Ectodermal cell (in vitro differentiated cells): ENCODE data around the gene TP53BP2. TPM values are rescaled to one million over a fixed set of nuclear protein-coding genes. Genes with fewer than 3 reads are reported as not detected.
"Not testable (repeated sequence)": the region's sequence is repeated elsewhere in the genome, so short reads cannot be mapped to it uniquely, and the experiment has no call there.

Experiments used
- H3K27ac ChIP-seq: 2 replicates; pipeline ENCODE4 v1.7.0; 2013; ENCODE audit warnings: mild to moderate bottlenecking, low read depth, low read length; ENCODE audit not compliant: insufficient read depth, poor library complexity, severe bottlenecking
- H3K27me3 ChIP-seq: 2 replicates; pipeline ENCODE4 v1.7.0; 2013; ENCODE audit warnings: mild to moderate bottlenecking, low read length; ENCODE audit not compliant: insufficient read depth, control insufficient read depth, poor library complexity, severe bottlenecking
- H3K36me3 ChIP-seq: one replicate; pipeline ENCODE4 v1.7.0; 2013; ENCODE audit warnings: low read length; ENCODE audit not compliant: control insufficient read depth, insufficient read depth
- H3K4me1 ChIP-seq: one replicate; pipeline ENCODE4 v1.7.0; 2013; ENCODE audit warnings: low read length; ENCODE audit not compliant: control insufficient read depth, insufficient read depth
- H3K4me3 ChIP-seq: 2 replicates; pipeline ENCODE4 v1.7.0; 2013; ENCODE audit warnings: low read depth, low read length, control low read depth; ENCODE audit not compliant: insufficient read depth
- H3K9me3 ChIP-seq: 2 replicates; pipeline ENCODE4 v1.7.0; 2013; ENCODE audit warnings: mild to moderate bottlenecking, low read length, moderate library complexity; ENCODE audit not compliant: control insufficient read depth
- WGBS, 2 experiments: methylation state at CpG; one replicate each; pipeline ENCODE4 v1.1.7; 2013; ENCODE audit warnings: missing lambda C conversion rate in 2 of 2; 5-methylcytosine and 5-hydroxymethylcytosine counted together
- polyA plus RNA-seq, 4 experiments: library from polyadenylated mRNA; stranded (reverse); fragments of 50-300 nt; gene quantifications; one replicate each; pipeline ENCODE4 v1.2.3, GENCODE V29; 2013

The TP53BP2 gene
- 50.1 TPM for polyA plus RNA-seq (2013, experiment 1 of 4)
- 55.3 TPM for polyA plus RNA-seq (2013, experiment 2 of 4)
- polyA plus RNA-seq (2013, experiment 3 of 4), result 42.7 TPM
- 45.9 TPM for polyA plus RNA-seq (2013, experiment 4 of 4)

GRCh38 chr1:223845810-223846682, at the start of gene TP53BP2:
TSS of gene TP53BP2 (minus strand) at chr1:223845947. CDS start at chr1:223845680, 267 bp downstream.
- no peaks in the 10 kb centered on the region for H3K27me3 ChIP-seq
- peak within 1 kb of the TSS; percentile 99 for H3K27ac ChIP-seq
- H3K4me1 ChIP-seq, result no peaks in the 10 kb centered on the region
- no peaks in the 10 kb centered on the region for H3K36me3 ChIP-seq
- WGBS, 2 experiments, result 1 to 2% methylated on average over 105 to 107 of the region's 107 CpGs
- no peaks in the 10 kb centered on the region for H3K9me3 ChIP-seq
- H3K4me3 ChIP-seq, result peak within 1 kb of the TSS; percentile 89

GRCh38 chr1:223890494-223890893, 44.7 kb upstream of the TP53BP2 start:
- not testable (repeated sequence) for H3K27ac ChIP-seq, H3K36me3 ChIP-seq, H3K4me1 ChIP-seq, H3K4me3 ChIP-seq, H3K9me3 ChIP-seq, H3K27me3 ChIP-seq
- WGBS, 2 experiments, result 38 to 59% methylated on average over 3 to 4 of the region's 7 CpGs

- H3K27me3 ChIP-seq, H3K4me3 ChIP-seq, H3K4me1 ChIP-seq, H3K36me3 ChIP-seq, H3K9me3 ChIP-seq, H3K27ac ChIP-seq: not testable (repeated sequence)
- WGBS, 2 experiments, result 54 to 62% methylated on average over 2 to 3 of the region's 4 CpGs
Observed at GRCh38 chr1:223889319-223889718, 43.6 kb upstream of the TP53BP2 start.

GRCh38 chr1:223887747-223888418, 42.1 kb upstream of the TP53BP2 start:
- Histone ChIP-seq H3K9me3 (no peaks in the 10 kb centered on the region), H3K4me1 (no peaks in the 10 kb centered on the region), H3K27me3 (no peaks in the 10 kb centered on the region), H3K4me3 (no peak overlapping the region), H3K27ac (no peak overlapping the region), H3K36me3 (no peaks in the 10 kb centered on the region)
- WGBS, 2 experiments, result 90 to 94% methylated on average over 12 of the region's 12 CpGs

- Histone ChIP-seq H3K9me3 (no peaks in the 10 kb centered on the region), H3K27ac (no peak overlapping the region), H3K36me3 (no peaks in the 10 kb centered on the region), H3K4me3 (no peak overlapping the region), H3K27me3 (no peaks in the 10 kb centered on the region), H3K4me1 (no peaks in the 10 kb centered on the region)
- 91% methylated on average over 4 of the region's 4 CpGs for WGBS, 2 experiments
Observed at GRCh38 chr1:223886516-223886921, 40.8 kb upstream of the TP53BP2 start.

GRCh38 chr1:223885614-223886013, 39.9 kb upstream of the TP53BP2 start:
- 93% methylated on average over 3 of the region's 3 CpGs for WGBS, 2 experiments
- H3K36me3 ChIP-seq, result no peaks in the 10 kb centered on the region

GRCh38 chr1:223878598-223879325, 33.0 kb upstream of the TP53BP2 start:
- no peaks in the 10 kb centered on the region for H3K36me3 ChIP-seq
- 80 to 100% methylated on average over 1 of the region's 1 CpG for WGBS, 2 experiments
- no peak overlapping the region for H3K4me3 ChIP-seq
- H3K27ac ChIP-seq, result no peak overlapping the region
- H3K4me1 ChIP-seq, result no peaks in the 10 kb centered on the region
- H3K9me3 ChIP-seq, result no peaks in the 10 kb centered on the region
- no peaks in the 10 kb centered on the region for H3K27me3 ChIP-seq

More at GRCh38 chr1:223885614-223886013, 39.9 kb upstream of the TP53BP2 start:
- H3K27me3 ChIP-seq, result no peaks in the 10 kb centered on the region
- H3K9me3 ChIP-seq, result no peaks in the 10 kb centered on the region
- H3K4me3 ChIP-seq, result no peak overlapping the region
- no peak overlapping the region for H3K27ac ChIP-seq
- no peaks in the 10 kb centered on the region for H3K4me1 ChIP-seq

- Histone ChIP-seq H3K4me1 (no peaks in the 10 kb centered on the region), H3K9me3 (no peaks in the 10 kb centered on the region), H3K27me3 (no peaks in the 10 kb centered on the region), H3K27ac (no peak overlapping the region), H3K4me3 (no peak overlapping the region), H3K36me3 (no peaks in the 10 kb centered on the region)
- WGBS, 2 experiments, result 94 to 96% methylated on average over 3 of the region's 3 CpGs
Observed at GRCh38 chr1:223877804-223878203, 32.1 kb upstream of the TP53BP2 start.

GRCh38 chr1:223876590-223876989, 30.8 kb upstream of the TP53BP2 start:
- WGBS, 2 experiments, result 63 to 72% methylated on average over 3 to 4 of the region's 6 CpGs
- no peak overlapping the region for H3K4me3 ChIP-seq
- H3K4me1 ChIP-seq, result no peaks in the 10 kb centered on the region
- no peaks in the 10 kb centered on the region for H3K36me3 ChIP-seq
- no peak overlapping the region for H3K27ac ChIP-seq
- H3K9me3 ChIP-seq, result no peaks in the 10 kb centered on the region
- no peaks in the 10 kb centered on the region for H3K27me3 ChIP-seq

- Histone ChIP-seq H3K36me3 (no peaks in the 10 kb centered on the region), H3K27ac (no peak overlapping the region), H3K27me3 (no peaks in the 10 kb centered on the region), H3K4me3 (no peak overlapping the region), H3K9me3 (no peaks in the 10 kb centered on the region), H3K4me1 (peaks cover 7% of the 10 kb centered on the region)
- 95% methylated on average over 5 of the region's 5 CpGs for WGBS, 2 experiments
Observed at GRCh38 chr1:223873044-223873443, 27.3 kb upstream of the TP53BP2 start.
